NCI-H2196 treated with DMSO at 0.1 percent for 48 hours (cell line): ENCODE measurements around the gene RPRD1B.
A peak's percentile ranks its signal among the peaks of the same experiment; 100 is the strongest.

ENCODE experiments used
- DNase-seq: peaks from one replicate; lab custom pipeline; 2025; ENCODE audit not compliant: unreplicated experiment; lab: John Stamatoyannopoulos, UW

RPRD1B gene

GRCh38 chr20:38033330-38034107, at the start of gene RPRD1B, which contains the start of gene TTI1:
TSS of gene RPRD1B (plus strand) at chr20:38033746. CDS start at chr20:38033948, 202 bp downstream.
TSS of gene TTI1 (minus strand) at chr20:38033456. CDS start at chr20:38013816, 19,640 bp downstream.
- DNase-seq, result peak; percentile 87

- DNase-seq, result no peak
Measured at GRCh38 chr20:37984018-37984785, 49.3 kb upstream of the RPRD1B start.

- DNase-seq, result no peak
Measured at GRCh38 chr20:37986044-37986858, 47.3 kb upstream of the RPRD1B start.

- no peak for DNase-seq
Measured at GRCh38 chr20:37986873-37987601, 46.5 kb upstream of the RPRD1B start.

GRCh38 chr20:37987602-37988290, 45.8 kb upstream of the RPRD1B start:
- DNase-seq, result no peak

GRCh38 chr20:37988306-37988954, 45.1 kb upstream of the RPRD1B start:
- DNase-seq, result no peak

GRCh38 chr20:37989601-37990295, 43.8 kb upstream of the RPRD1B start:
- no peak for DNase-seq

- DNase-seq, result no peak
Measured at GRCh38 chr20:37990571-37991151, 42.9 kb upstream of the RPRD1B start.

GRCh38 chr20:37991157-37991866, 42.2 kb upstream of the RPRD1B start:
- DNase-seq, result no peak

GRCh38 chr20:37991908-37992307, 41.6 kb upstream of the RPRD1B start:
- no peak for DNase-seq

GRCh38 chr20:37992802-37993409, 40.6 kb upstream of the RPRD1B start:
- no peak for DNase-seq

- no peak for DNase-seq
Measured at GRCh38 chr20:37994512-37994911, 39.0 kb upstream of the RPRD1B start.

- DNase-seq, result no peak
Measured at GRCh38 chr20:37995856-37996605, 37.5 kb upstream of the RPRD1B start.

GRCh38 chr20:37997516-37997915, 36.0 kb upstream of the RPRD1B start:
- no peak for DNase-seq

- DNase-seq, result no peak
Measured at GRCh38 chr20:37999526-38000263, 33.9 kb upstream of the RPRD1B start.

- no peak for DNase-seq
Measured at GRCh38 chr20:38000293-38000692, 33.3 kb upstream of the RPRD1B start.
